ENCODE measurements around the gene DAB2. TPM values are rescaled to one million over a fixed set of nuclear protein-coding genes. Genes with fewer than 3 reads are reported as not detected.

Gene DAB2
- total RNA-seq, 2 experiments from 2014 or later = 0.40 TPM; not detected in 1

- no peak for TF ChIP-seq CTCF (conservative IDR thresholded peaks at IDR 0.05; ENCODE audit: low read length)
- TF ChIP-seq EZH2phosphoT487 (IDR thresholded peaks at IDR 0.05; ENCODE audit: borderline replicate concordance, low read depth, low read length) = no peak
- Histone ChIP-seq H3K27ac (ENCODE audit: low read depth, low read length, poor library complexity, severe bottlenecking) (no peak overlapping the region), H3K4me2 (ENCODE audit: low read length) (no peak overlapping the region), H3K4me1 (ENCODE audit: insufficient read depth, low read length, poor library complexity, severe bottlenecking) (no peaks in the 10 kb centered on the region), H3K4me3 (ENCODE audit: low read depth, low read length, poor library complexity, severe bottlenecking) (no peak overlapping the region), H2AFZ (ENCODE audit: low read length) (no peak overlapping the region), H3K9me2 (ENCODE audit: insufficient read depth, low read length) (no peaks in the 10 kb centered on the region), H4K20me1 (ENCODE audit: insufficient read depth, low read length) (no peaks in the 10 kb centered on the region), H3K9me3 (ENCODE audit: low read length) (no peaks in the 10 kb centered on the region), H3K79me2 (ENCODE audit: insufficient read depth, low read depth, low read length) (no peaks in the 10 kb centered on the region), H3K36me3 (ENCODE audit: insufficient read depth, low read length) (no peaks in the 10 kb centered on the region)
- no peak for DNase-seq (ENCODE audit: low spot score)
- no TSS peak for BruUV-seq (replicated peaks)
- ChIA-PET POLR2A (no interaction called here), CTCF (ENCODE audit: unreplicated experiment) (no interaction called here)
- intact Hi-C loops (cut with micrococcal nuclease; ENCODE audit: unreplicated experiment) = no loop called here
Measured at GRCh38 chr5:39422728-39423285, 2.0 kb downstream of the DAB2 start.

GRCh38 chr5:39422036-39422606 is 2.7 kb downstream of the DAB2 start:
- no peaks in the 10 kb centered on the region for H3K36me3 ChIP-seq (ENCODE audit: insufficient read depth, low read length)
- no peak overlapping the region for H3K4me2 ChIP-seq (ENCODE audit: low read length)
- H3K27ac ChIP-seq (ENCODE audit: low read depth, low read length, poor library complexity, severe bottlenecking) = no peak overlapping the region
- TF ChIP-seq EZH2phosphoT487 (IDR thresholded peaks at IDR 0.05; ENCODE audit: borderline replicate concordance, low read depth, low read length) = no peak
- no peak for TF ChIP-seq CTCF (conservative IDR thresholded peaks at IDR 0.05; ENCODE audit: low read length)
- no peak overlapping the region for H2AFZ ChIP-seq (ENCODE audit: low read length)
- H3K9me3 ChIP-seq (ENCODE audit: low read length) = no peaks in the 10 kb centered on the region
- ChIA-PET POLR2A (interaction anchor here (0.7 kb wide), 1 partner anchor 1441 kb away, joined by 4 read pairs; no protein-coding TSS in a partner anchor), CTCF (ENCODE audit: unreplicated experiment) (no interaction called here)
- H3K4me1 ChIP-seq (ENCODE audit: insufficient read depth, low read length, poor library complexity, severe bottlenecking) = no peaks in the 10 kb centered on the region
- intact Hi-C loops (cut with micrococcal nuclease; ENCODE audit: unreplicated experiment) = no loop called here
- DNase-seq (ENCODE audit: low spot score) = no peak
- H3K4me3 ChIP-seq (ENCODE audit: low read depth, low read length, poor library complexity, severe bottlenecking) = no peak overlapping the region
- no peaks in the 10 kb centered on the region for H3K79me2 ChIP-seq (ENCODE audit: insufficient read depth, low read depth, low read length)
- no peaks in the 10 kb centered on the region for H4K20me1 ChIP-seq (ENCODE audit: insufficient read depth, low read length)
- BruUV-seq (replicated peaks) = no TSS peak
- no peaks in the 10 kb centered on the region for H3K9me2 ChIP-seq (ENCODE audit: insufficient read depth, low read length)

- CTCF ChIA-PET (ENCODE audit: unreplicated experiment) = interaction anchor here (0.6 kb wide), 1 partner anchor 203 kb away, joined by 3 read pairs; no protein-coding TSS in a partner anchor
Measured at GRCh38 chr5:39420482-39421145, 4.2 kb downstream of the DAB2 start.

More at GRCh38 chr5:39420482-39421145, 4.2 kb downstream of the DAB2 start:
- Histone ChIP-seq H2AFZ (ENCODE audit: low read length) (no peak overlapping the region), H3K9me2 (ENCODE audit: insufficient read depth, low read length) (no peaks in the 10 kb centered on the region), H3K36me3 (ENCODE audit: insufficient read depth, low read length) (no peaks in the 10 kb centered on the region), H3K9me3 (ENCODE audit: low read length) (no peaks in the 10 kb centered on the region), H4K20me1 (ENCODE audit: insufficient read depth, low read length) (no peaks in the 10 kb centered on the region), H3K4me2 (ENCODE audit: low read length) (no peak overlapping the region), H3K27ac (ENCODE audit: low read depth, low read length, poor library complexity, severe bottlenecking) (no peak overlapping the region), H3K4me1 (ENCODE audit: insufficient read depth, low read length, poor library complexity, severe bottlenecking) (no peaks in the 10 kb centered on the region), H3K79me2 (ENCODE audit: insufficient read depth, low read depth, low read length) (no peaks in the 10 kb centered on the region), H3K4me3 (ENCODE audit: low read depth, low read length, poor library complexity, severe bottlenecking) (no peak overlapping the region)
- intact Hi-C loops (cut with micrococcal nuclease; ENCODE audit: unreplicated experiment) = no loop called here
- no TSS peak for BruUV-seq (replicated peaks)
- POLR2A ChIA-PET = interaction anchor here (1.0 kb wide), 1 partner anchor 15 kb away, joined by 5 read pairs; no protein-coding TSS in a partner anchor
- TF ChIP-seq CTCF (conservative IDR thresholded peaks at IDR 0.05; ENCODE audit: low read length) (no peak), EZH2phosphoT487 (IDR thresholded peaks at IDR 0.05; ENCODE audit: borderline replicate concordance, low read depth, low read length) (no peak)
- no peak for DNase-seq (ENCODE audit: low spot score)
